PC-3 (cell line): ENCODE results near the gene LINGO3. TPM values are rescaled to one million over a fixed set of nuclear protein-coding genes. Genes with fewer than 3 reads are reported as not detected.

Source experiments
- ATAC-seq: fragments of 200-7000 bp; cut with Tn5 transposase; 2 replicates; pipeline ENCODE4 v1.9.1; 2020; ENCODE audit warnings: mild to moderate bottlenecking, moderate library complexity
- BruUV-seq: library from RNA; stranded (reverse); fragments of 400-500 nt; replicated peaks from 2 replicates; lab custom pipeline; 2021; lab: Mats Ljungman, UMichigan
- CTCF ChIA-PET: fragments of 300-600 bp; sonication (Branson Sonifier 250); formaldehyde crosslinking; loops from one replicate; lab custom pipeline; 2022; ENCODE audit warnings: antibody characterized with exemption; lab: Charles Lee
- POLR2A ChIA-PET: fragments of 300-600 bp; sonication (Branson Sonifier 250); formaldehyde crosslinking; loops from one replicate; lab custom pipeline; 2022; ENCODE audit warnings: antibody characterized with exemption; ENCODE audit not compliant: unreplicated experiment; lab: Charles Lee
- DNase-seq: peaks from one replicate; pipeline ENCODE4 v3.0.0-alpha.2; 2015
- H2AFZ ChIP-seq: fragments of 300-600 bp; sonication (generic); 2 replicates; pipeline ENCODE4 v1.6.0; 2016; ENCODE audit warnings: antibody characterized with exemption, low read length
- H3F3A ChIP-seq: fragments of 300-600 bp; sonication (generic); one replicate; pipeline ENCODE4 v1.6.0; 2017; ENCODE audit warnings: antibody characterized with exemption, low read length, control low read depth, mild to moderate bottlenecking; ENCODE audit not compliant: unreplicated experiment
- H3K27ac ChIP-seq: fragments of 300-600 bp; sonication (generic); 2 replicates; pipeline ENCODE4 v1.5.1; 2016; ENCODE audit warnings: mild to moderate bottlenecking, low read length
- H3K27me3 ChIP-seq: fragments of 300-600 bp; sonication (generic); 2 replicates; pipeline ENCODE4 v1.6.1; 2016; ENCODE audit warnings: low read length, mixed read lengths
- H3K36me3 ChIP-seq: fragments of 300-600 bp; sonication (generic); 2 replicates; pipeline ENCODE4 v1.6.1; 2016; ENCODE audit warnings: low read depth, mixed run types, low read length, mixed read lengths
- H3K4me1 ChIP-seq: fragments of 300-600 bp; sonication (generic); 2 replicates; pipeline ENCODE4 v1.5.1; 2016; ENCODE audit warnings: low read length; ENCODE audit not compliant: insufficient read depth
- H3K4me2 ChIP-seq: fragments of 300-600 bp; sonication (generic); 2 replicates; pipeline ENCODE4 v1.6.0; 2016; ENCODE audit warnings: low read length
- H3K4me3 ChIP-seq: fragments of 300-600 bp; sonication (generic); 2 replicates; pipeline ENCODE4 v1.5.1; 2016; ENCODE audit warnings: mild to moderate bottlenecking, low read length, mixed read lengths
- H3K79me2 ChIP-seq: fragments of 300-600 bp; sonication (generic); 2 replicates; pipeline ENCODE4 v1.6.1; 2017; ENCODE audit warnings: low read length, mixed read lengths
- H3K9ac ChIP-seq: fragments of 300-600 bp; sonication (generic); 2 replicates; pipeline ENCODE4 v1.6.0; 2016; ENCODE audit warnings: mild to moderate bottlenecking, low read length
- H3K9me2 ChIP-seq: fragments of 300-600 bp; sonication (generic); replicated peaks from 2 replicates; pipeline ENCODE4 v1.6.1; 2016; ENCODE audit warnings: mixed run types, low read length, mixed read lengths
- H3K9me3 ChIP-seq: fragments of 300-600 bp; sonication (generic); 2 replicates; pipeline ENCODE4 v1.6.1; 2016; ENCODE audit warnings: low read length, mixed read lengths
- H4K20me1 ChIP-seq: fragments of 300-600 bp; sonication (generic); 2 replicates; pipeline ENCODE4 v1.6.1; 2016; ENCODE audit warnings: low read length, mixed read lengths
- CTCF ChIP-seq: fragments of 300-600 bp; sonication (generic); conservative IDR thresholded peaks from 2 replicates; pipeline ENCODE4 v1.5.1; 2017; ENCODE audit warnings: antibody characterized with exemption, low read depth, mild to moderate bottlenecking, low read length
- EZH2 ChIP-seq: fragments of 300-600 bp; sonication (generic); IDR thresholded peaks from one replicate; pipeline ENCODE4 v1.6.1; 2017; ENCODE audit warnings: antibody characterized with exemption, mild to moderate bottlenecking, low read length; ENCODE audit not compliant: unreplicated experiment
- EZH2phosphoT487 ChIP-seq: fragments of 300-600 bp; sonication (generic); IDR thresholded peaks from 2 replicates; pipeline ENCODE4 v1.6.1; 2018; ENCODE audit warnings: mild to moderate bottlenecking, antibody characterized with exemption, low read length, borderline replicate concordance
- intact Hi-C: fragments of 100-400 bp; cut with micrococcal nuclease; formaldehyde crosslinking; loops from 2 replicates; pipeline ENCODE4 v1.9.0; 2023
- total RNA-seq: library from RNA; depleted of rRNA; stranded (reverse); fragments of >200 nt; gene quantifications from 2 replicates; pipeline ENCODE4 v1.2.3, GENCODE V29; 2014

The LINGO3 gene
- total RNA-seq, 1 experiment from 2014 or later = not detected

DNA sequence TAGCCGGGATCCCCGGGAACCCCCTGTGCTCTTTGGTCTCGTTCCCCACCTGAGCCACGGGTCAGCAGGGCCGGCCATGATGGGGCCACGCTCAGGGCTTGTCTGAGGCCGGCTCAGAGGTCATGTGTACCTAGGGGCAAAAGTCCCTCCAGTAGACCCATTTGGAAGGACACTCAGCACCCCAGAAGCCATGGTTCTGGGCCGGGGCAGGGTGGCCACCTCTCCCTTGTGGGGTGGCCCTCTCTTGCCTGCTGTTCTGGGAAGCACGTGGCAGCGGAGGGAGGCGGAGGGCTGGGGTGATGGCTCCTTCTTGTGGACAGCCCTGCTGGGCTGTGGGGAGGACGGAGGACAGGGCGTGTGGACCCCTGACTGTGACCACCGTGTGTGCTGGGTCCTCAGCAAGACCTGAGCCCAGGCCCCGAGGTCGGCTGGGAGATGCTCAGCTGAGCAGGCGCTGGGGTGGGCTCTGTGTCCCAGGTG is 19.6 kb downstream of the LINGO3 start:
- H3F3A ChIP-seq = no peaks in the 10 kb centered on the region
- no peaks in the 10 kb centered on the region for H3K36me3 ChIP-seq
- TF ChIP-seq EZH2 (no peak), EZH2phosphoT487 (no peak), CTCF (no peak)
- no peak overlapping the region for H3K27ac ChIP-seq
- DNase-seq (no peak), ATAC-seq (no peak)
- no peaks in the 10 kb centered on the region for H3K9me2 ChIP-seq
- ChIA-PET POLR2A (no interaction called here), CTCF (no interaction called here)
- no peaks in the 10 kb centered on the region for H3K9me3 ChIP-seq
- intact Hi-C loops = no loop called here
- H4K20me1 ChIP-seq = no peaks in the 10 kb centered on the region
- no peaks in the 10 kb centered on the region for H3K4me1 ChIP-seq
- no TSS peak for BruUV-seq
- H3K9ac ChIP-seq = no peak overlapping the region
- H3K79me2 ChIP-seq = no peaks in the 10 kb centered on the region
- no peak overlapping the region for H3K4me2 ChIP-seq
- H3K27me3 ChIP-seq = peaks cover 21% of the 10 kb centered on the region
- H3K4me3 ChIP-seq = no peak overlapping the region
- no peak overlapping the region for H2AFZ ChIP-seq

DNA sequence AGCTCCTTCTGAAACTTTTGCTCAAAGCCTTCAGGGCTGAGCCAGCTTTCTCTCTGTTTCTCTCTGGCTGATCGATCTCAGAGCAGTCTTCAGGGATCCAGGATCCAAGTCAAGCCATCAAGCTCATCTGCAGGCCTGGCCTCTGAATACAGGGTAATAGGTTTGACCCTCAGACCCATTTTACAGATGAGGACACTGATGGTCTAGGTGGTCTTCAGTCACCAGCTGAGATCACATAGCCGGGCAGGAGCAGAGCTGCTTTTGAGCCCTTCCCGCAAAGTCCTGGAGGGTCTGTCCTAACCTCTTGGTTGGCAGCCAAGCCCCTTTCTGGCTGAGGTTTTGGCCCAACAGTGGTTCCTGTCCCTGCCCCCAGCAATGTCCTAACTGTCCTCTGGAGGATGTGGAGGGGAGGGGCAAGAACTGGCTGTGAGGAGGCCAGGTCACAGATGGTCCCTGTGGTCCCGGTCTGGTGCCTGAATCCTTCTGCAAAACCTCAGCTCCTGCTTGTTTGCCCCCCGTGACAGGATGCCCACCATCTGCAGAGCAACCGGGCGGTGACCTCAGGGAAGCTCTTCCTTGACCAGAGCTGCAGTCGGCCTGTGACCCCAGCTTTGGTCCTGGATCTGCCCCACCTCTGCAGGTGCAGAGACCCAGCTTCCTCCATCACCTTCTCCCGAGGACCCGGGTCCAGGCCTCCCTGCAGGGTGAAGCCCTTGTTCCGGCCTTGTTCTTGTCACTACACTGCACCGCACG is 20.2 kb downstream of the LINGO3 start:
- peaks cover 21% of the 10 kb centered on the region for H3K27me3 ChIP-seq
- no peaks in the 10 kb centered on the region for H4K20me1 ChIP-seq
- CTCF ChIA-PET = no interaction called here
- no peak overlapping the region for H3K9ac ChIP-seq
- no peak for TF ChIP-seq EZH2phosphoT487
- no peak for TF ChIP-seq CTCF
- TF ChIP-seq EZH2 = no peak
- BruUV-seq = no TSS peak
- no peaks in the 10 kb centered on the region for H3K4me1 ChIP-seq
- POLR2A ChIA-PET = no interaction called here
- no peak overlapping the region for H3K4me3 ChIP-seq
- H2AFZ ChIP-seq = no peak overlapping the region
- no peaks in the 10 kb centered on the region for H3F3A ChIP-seq
- no peaks in the 10 kb centered on the region for H3K79me2 ChIP-seq
- DNase-seq (no peak), ATAC-seq (no peak)
- H3K36me3 ChIP-seq = no peaks in the 10 kb centered on the region
- no peak overlapping the region for H3K4me2 ChIP-seq
- intact Hi-C loops = no loop called here
- no peaks in the 10 kb centered on the region for H3K9me2 ChIP-seq
- no peak overlapping the region for H3K27ac ChIP-seq
- no peaks in the 10 kb centered on the region for H3K9me3 ChIP-seq
